Measurements from ENCODE around the gene FBXW7. TPM values are rescaled to one million over a fixed set of nuclear protein-coding genes. Genes with fewer than 3 reads are reported as not detected.

Gene FBXW7
- total RNA-seq, 1 experiment from 2014 or later: 27.1 TPM

GRCh38 chr4:152290366-152290921 is 245.4 kb downstream of the FBXW7 start:
- Histone ChIP-seq H2BK15ac (ENCODE audit: low read depth, low read length) (no peak overlapping the region), H3K27ac (ENCODE audit: insufficient read length, low read depth, low read length) (no peak overlapping the region), H2BK5ac (ENCODE audit: insufficient read length, low read length) (no peak overlapping the region), H3K4ac (ENCODE audit: low read depth, low read length) (no peak overlapping the region), H2BK20ac (ENCODE audit: low read depth, low read length, poor library complexity, severe bottlenecking) (no peak overlapping the region), H3K4me2 (ENCODE audit: insufficient read depth, insufficient read length, low read length) (no peak overlapping the region), H4K20me1 (ENCODE audit: control insufficient read depth, insufficient read depth, insufficient read length) (no peaks in the 10 kb centered on the region), H4K5ac (ENCODE audit: insufficient read length, low read depth, low read length) (no peak overlapping the region), H3K27me3 (ENCODE audit: insufficient read depth, low read length) (no peaks in the 10 kb centered on the region), H3K14ac (ENCODE audit: insufficient read depth, low read length) (no peak overlapping the region), H3K79me2 (ENCODE audit: insufficient read depth, low read length) (no peaks in the 10 kb centered on the region), H3K23me2 (ENCODE audit: insufficient read length, low read depth, low read length, poor library complexity, severe bottlenecking) (no peaks in the 10 kb centered on the region), H3K79me1 (ENCODE audit: insufficient read depth, low read depth, low read length, poor library complexity, severe bottlenecking) (no peaks in the 10 kb centered on the region), H2AFZ (ENCODE audit: low read length) (no peak overlapping the region), H3K9me3 (ENCODE audit: control insufficient read depth, low read depth, low read length) (no peaks in the 10 kb centered on the region), H3K23ac (ENCODE audit: insufficient read length, low read depth, low read length) (no peak overlapping the region), H2AK5ac (ENCODE audit: insufficient read length, low read length) (no peak overlapping the region), H3T11ph (ENCODE audit: low read length) (no peak overlapping the region), H4K8ac (replicated peaks; ENCODE audit: insufficient read length, low read depth, low read length) (no peak overlapping the region), H3K56ac (ENCODE audit: insufficient read length, low read depth, low read length) (no peak overlapping the region), H2BK12ac (ENCODE audit: insufficient read length, low read depth, low read length) (no peak overlapping the region), H3K4me1 (ENCODE audit: insufficient read depth, low read length) (no peaks in the 10 kb centered on the region), H4K91ac (ENCODE audit: insufficient read length, low read depth, low read length) (no peak overlapping the region), H2BK120ac (ENCODE audit: low read depth, low read length, poor library complexity, severe bottlenecking) (no peak overlapping the region), H3K9ac (ENCODE audit: extremely low read depth, insufficient read length, low read length) (no peak overlapping the region), H3K18ac (ENCODE audit: insufficient read length, low read depth, low read length) (no peak overlapping the region)
- no CpG with 5 or more reads among the region's 3 CpGs for WGBS (ENCODE audit: extremely low coverage, insufficient read length, low lambda C conversion rate)
- Mint-ChIP-seq H3K36me3 (ENCODE audit: insufficient read depth in 1 of 3, low read depth in 3 of 3) (no peaks in the 10 kb centered on the region), H3K27ac (no peak overlapping the region), H3K4me1 (peaks cover 9 to 19% of the 10 kb centered on the region in 2 experiments), H3K27me3 (ENCODE audit: low read depth) (peaks cover 2% of the 10 kb centered on the region; the same call in 1 of the 2 replicates), H3K9me3 (no peaks in the 10 kb centered on the region), H3K4me3 (no peak overlapping the region)
- DNase-seq: no peak
- TF ChIP-seq CTCF (conservative IDR thresholded peaks at IDR 0.05): no peak
